HG02943 (cell line): ENCODE data around the gene C3orf52.

Experiments used
- ATAC-seq: cut with Tn5 transposase; IDR thresholded peaks from one replicate; pipeline ENCODE4 v1.9.1; 2021; ENCODE audit warnings: mild to moderate bottlenecking, low read depth, moderate library complexity; ENCODE audit not compliant: unreplicated experiment

The C3orf52 gene

GRCh38 chr3:112117841-112118571, 31.8 kb downstream of the C3orf52 start:
- no peak for ATAC-seq

DNA sequence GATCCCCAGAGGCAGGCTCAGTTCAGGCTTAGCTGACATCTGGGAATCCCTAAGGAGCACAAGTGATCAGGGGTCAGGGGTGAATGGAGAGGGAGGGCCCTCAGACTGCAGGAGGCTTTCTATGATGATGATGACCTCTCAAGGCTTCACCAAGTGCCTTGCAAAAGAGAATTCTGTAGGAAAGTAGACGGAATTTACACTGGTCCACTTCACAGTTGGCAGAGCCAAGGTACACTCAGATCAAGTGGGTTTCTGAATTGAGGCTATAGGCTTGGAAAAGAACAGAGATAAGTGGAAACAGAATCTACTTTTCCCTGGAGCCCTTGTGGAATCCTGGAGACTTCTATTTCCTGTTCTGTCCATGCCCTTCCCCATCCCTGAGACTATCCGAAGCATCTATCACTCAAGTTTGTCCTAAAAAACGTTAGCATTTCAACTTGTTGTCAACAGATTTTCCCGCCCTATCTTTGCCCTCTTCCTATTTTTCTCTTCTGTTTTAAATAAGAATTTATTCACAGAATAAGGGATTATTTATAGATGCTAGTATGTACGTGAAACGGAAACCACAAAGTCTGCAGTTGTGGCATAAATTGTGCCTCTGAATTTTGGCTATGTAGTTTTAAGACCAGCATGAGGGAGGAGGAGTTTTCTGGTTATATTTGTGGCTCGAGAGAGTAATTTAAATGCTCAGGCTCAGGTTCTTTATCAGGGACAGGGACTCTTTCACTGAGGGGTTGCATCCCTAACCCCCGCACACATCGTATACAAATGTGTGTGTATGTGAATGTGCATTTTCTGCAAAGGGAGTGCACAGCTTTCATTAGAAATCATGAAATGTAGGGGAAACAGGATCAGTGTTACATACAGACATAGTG, 34.0 kb downstream of the C3orf52 start:
- ATAC-seq: no peak

DNA sequence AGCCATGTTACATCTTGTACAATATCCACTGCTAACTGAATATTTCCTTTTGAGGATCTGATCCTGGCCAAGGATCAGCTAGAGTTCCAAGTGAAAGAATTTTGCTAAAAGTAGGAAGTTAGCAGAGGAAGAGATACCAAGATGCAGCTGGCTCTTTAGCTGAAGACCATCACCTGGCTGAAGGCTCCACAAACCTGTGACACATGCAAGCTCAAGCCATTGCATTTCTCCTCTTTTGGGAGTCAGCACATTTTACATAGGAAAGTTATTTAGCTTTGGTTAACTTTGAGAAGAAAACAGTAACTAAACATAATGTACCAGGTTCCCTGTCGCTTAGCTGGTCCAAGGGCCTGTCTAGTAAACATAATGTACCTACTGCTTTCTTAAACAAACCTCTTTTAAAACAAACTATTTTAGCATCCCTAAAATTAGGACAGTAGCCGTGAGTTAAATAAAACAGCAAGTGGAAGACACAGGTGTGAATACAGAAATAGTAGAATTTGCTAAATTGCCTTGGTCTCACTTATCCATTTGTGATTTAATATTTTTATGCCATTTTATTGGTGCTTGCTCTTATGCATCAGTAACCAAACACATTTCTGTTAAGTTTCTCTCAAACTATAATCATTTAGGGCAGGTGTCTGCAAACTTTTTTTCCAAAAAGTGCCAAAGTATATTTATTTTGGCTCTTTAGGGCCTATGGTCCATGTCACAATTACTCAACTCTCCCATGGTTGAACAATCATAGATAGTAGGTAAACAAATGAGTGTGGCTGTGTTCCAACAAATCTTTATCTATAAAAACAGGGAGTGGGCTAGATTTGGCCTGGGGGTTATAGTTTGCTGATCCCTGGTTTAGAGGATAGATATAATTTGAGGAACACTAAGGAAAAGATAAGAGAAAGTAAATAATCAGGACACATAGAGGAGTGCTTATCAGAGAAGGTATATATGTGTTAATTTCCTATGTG, 35.7 kb downstream of the C3orf52 start:
- ATAC-seq: no peak

DNA sequence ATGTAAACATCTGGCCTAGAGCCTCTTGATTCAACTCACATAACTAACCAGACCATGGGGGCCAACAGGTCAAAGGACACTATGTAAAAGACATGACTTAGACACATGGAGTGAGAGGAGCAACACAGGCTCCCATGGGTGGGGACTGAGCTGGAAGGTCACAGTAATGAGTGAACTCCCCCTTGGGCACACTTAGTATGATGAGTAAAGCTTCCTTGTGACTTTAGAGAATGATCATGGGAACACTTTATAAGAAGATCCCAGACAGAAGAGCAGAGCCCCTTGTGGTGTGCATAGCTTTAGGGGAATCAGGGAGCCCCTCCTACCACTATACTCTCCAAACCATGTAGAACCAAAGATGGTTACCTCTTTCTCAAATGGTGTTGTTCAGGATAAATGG, 36.7 kb downstream of the C3orf52 start:
- no peak for ATAC-seq

- ATAC-seq: no peak
Observed at GRCh38 chr3:112123548-112123947, 37.4 kb downstream of the C3orf52 start.

DNA sequence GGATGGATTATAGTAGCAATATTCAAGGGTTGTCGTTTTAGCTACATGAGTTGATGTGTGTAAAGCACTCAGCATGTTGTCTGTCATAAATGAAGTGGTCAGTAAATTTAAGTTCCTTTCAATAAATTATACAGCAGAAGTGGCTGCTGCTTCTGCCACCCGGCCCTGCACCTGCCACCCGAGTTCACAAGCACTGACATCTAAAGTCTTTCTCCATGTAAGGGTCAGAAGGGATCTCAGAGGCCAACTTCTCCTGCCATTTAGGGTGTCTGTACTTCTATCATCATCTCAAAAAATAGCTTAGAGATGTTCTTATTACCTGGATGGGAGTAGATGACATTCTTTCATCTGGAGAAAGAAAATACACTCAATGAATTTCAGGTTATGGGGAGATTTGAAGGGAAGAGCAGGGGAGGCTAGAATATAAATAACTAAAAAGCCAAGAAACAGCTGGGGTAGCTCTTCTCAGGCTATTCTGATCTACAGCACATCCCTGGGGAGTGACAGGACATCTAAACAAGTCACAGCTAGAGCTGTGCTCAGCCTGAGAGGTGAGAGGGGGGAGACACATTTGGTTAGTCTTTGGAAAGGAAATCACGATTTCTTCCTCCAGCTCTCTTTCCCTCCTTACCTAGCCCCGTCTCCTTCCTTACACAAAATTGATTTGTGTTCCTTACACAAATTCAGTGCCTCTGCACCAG, 38.9 kb downstream of the C3orf52 start:
- no peak for ATAC-seq

- ATAC-seq: no peak
Observed at GRCh38 chr3:112126511-112126911, 40.3 kb downstream of the C3orf52 start.

DNA sequence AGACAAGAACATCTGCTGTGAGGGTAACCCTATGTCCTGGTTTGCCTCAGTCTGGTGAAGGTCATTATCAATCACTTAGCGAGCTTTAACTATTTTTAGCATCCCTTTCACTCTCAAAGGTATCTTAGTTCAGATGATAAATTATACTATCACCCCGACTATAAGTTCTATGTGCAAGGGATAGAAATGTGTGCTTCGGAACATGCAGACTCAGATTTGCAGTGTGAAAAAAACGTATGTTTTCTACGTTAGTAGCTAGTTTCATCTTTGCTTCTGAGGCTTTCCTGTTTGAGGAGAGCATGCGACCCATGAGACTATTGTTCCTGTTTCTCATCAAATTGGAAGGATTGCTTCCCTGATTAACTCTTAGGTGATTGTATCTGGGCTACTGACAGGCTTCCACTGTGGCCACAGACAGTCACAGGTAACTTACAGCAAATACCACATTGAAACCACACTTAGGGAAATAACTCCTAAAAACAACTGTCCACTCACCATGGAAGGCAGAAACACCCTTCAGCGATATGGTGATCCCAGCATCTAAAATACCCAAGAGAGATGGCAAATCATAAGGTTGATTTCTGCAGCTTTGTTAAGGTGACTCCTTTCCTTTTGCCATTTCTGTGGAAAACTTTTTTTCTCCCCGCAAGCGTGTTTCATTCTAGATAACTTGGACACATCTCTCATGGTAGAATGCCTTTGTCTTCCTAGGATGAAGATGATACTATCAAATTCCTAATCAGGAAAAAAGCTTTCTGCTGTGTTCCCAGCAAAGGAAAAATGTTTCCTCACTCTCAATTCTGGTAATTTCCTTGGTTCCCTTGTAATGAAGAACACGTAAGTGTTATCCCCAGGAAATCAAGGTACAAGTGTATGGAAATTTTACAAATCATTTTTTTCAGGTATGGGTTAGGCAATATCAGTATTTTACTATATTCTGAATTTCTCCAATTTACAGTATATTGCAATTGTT, 41.6 kb downstream of the C3orf52 start:
- no peak for ATAC-seq

- peak; percentile 47 for ATAC-seq
Observed at GRCh38 chr3:112128843-112129727, 42.9 kb downstream of the C3orf52 start.

GRCh38 chr3:112129925-112130637, 43.9 kb downstream of the C3orf52 start:
- ATAC-seq: no peak

DNA sequence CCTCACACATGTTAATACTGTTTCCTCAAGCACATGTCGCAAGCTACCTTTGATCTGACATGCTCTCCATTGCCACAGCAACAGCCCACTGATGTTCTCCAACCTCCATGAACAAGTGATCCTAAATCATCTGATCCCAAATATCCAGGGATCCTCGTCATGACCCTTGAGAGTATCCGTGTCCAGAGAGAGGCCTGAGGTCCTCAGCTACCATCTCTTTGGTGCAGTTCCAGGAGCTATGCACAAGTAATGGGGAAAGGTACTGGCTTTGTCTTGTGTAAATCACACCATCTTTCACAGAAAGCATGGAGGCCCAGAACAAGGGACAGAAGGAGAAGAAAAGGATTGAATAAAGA, 44.4 kb downstream of the C3orf52 start:
- no peak for ATAC-seq

GRCh38 chr3:112131111-112131510, 44.9 kb downstream of the C3orf52 start:
- ATAC-seq: no peak

DNA sequence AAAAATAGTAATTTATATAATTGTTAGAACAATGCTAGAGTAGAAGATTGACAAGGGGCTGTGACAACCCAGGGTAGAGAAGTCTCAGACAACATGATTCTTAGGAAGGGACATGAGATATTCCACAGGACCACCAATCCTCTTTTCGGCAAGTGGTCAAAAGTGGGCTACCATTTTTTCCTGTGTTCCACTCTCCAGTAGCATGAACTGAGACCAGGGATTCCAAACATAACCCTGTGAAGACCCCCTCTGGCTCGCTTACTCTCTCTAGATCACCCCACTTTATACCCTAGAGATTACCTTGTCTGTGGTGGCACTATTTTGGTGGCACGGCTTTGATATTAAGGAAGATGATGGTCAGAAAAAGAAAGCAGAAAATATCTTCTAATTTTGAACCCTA, 45.9 kb downstream of the C3orf52 start:
- ATAC-seq: no peak

- ATAC-seq: peak; percentile 1
Observed at GRCh38 chr3:112132554-112132953, 46.4 kb downstream of the C3orf52 start.

GRCh38 chr3:112132975-112133448, 46.8 kb downstream of the C3orf52 start, which contains the start of gene GCSAM:
TSS of gene GCSAM (minus strand) at chr3:112133248. CDS start at chr3:112133120, 128 bp downstream.
- peak; percentile 81 for ATAC-seq

- no peak for ATAC-seq
Observed at GRCh38 chr3:112133626-112134334, 47.6 kb downstream of the C3orf52 start.
